Neural progenitor cell (in vitro differentiated cells): Measurements from ENCODE around the gene CAMK2D. TPM values are rescaled to one million over a fixed set of nuclear protein-coding genes. Genes with fewer than 3 reads are reported as not detected.

Experiments
- DNase-seq: peaks from one replicate; pipeline ENCODE4 v3.0.0-alpha.2; 2016; ENCODE audit warnings: low spot score
- H2AFZ ChIP-seq: fragments of 200-600 bp; sonication (generic); replicated peaks from 2 replicates; pipeline ENCODE4 v1.6.1; 2016; ENCODE audit warnings: antibody characterized with exemption
- H3F3A ChIP-seq: fragments of 200-600 bp; sonication (generic); 2 replicates; pipeline ENCODE4 v1.6.1; 2016; ENCODE audit warnings: antibody characterized with exemption, low read depth
- H3K27ac ChIP-seq: fragments of 200-600 bp; sonication (generic); 2 replicates; pipeline ENCODE4 v1.5.1; 2016; ENCODE audit warnings: mild to moderate bottlenecking
- H3K27me3 ChIP-seq: fragments of 200-600 bp; sonication (generic); 2 replicates; pipeline ENCODE4 v1.6.1; 2016; ENCODE audit warnings: mild to moderate bottlenecking, moderate library complexity
- H3K36me3 ChIP-seq: fragments of 200-600 bp; sonication (generic); 2 replicates; pipeline ENCODE4 v1.5.1; 2016
- H3K4me1 ChIP-seq: fragments of 200-600 bp; sonication (generic); 2 replicates; pipeline ENCODE4 v1.6.1; 2016; ENCODE audit warnings: mixed run types
- H3K4me2 ChIP-seq: fragments of 200-600 bp; sonication (generic); 2 replicates; pipeline ENCODE4 v1.6.1; 2016
- H3K4me3 ChIP-seq: fragments of 200-600 bp; sonication (generic); 2 replicates; pipeline ENCODE4 v1.5.1; 2016
- H3K79me2 ChIP-seq: fragments of 200-600 bp; sonication (generic); 2 replicates; pipeline ENCODE4 v1.6.1; 2016; ENCODE audit warnings: low read depth
- H3K9ac ChIP-seq: fragments of 200-600 bp; sonication (generic); 2 replicates; pipeline ENCODE4 v1.6.1; 2016
- H3K9me3 ChIP-seq: fragments of 200-600 bp; sonication (generic); 2 replicates; pipeline ENCODE4 v1.5.1; 2016; ENCODE audit warnings: low read depth
- H4K20me1 ChIP-seq: fragments of 200-600 bp; sonication (generic); 2 replicates; pipeline ENCODE4 v1.6.1; 2016; ENCODE audit warnings: low read depth
- H3K27ac Mint-ChIP-seq: 3 replicates; pipeline ENCODE4 v1.8.0; 2021; ENCODE audit warnings: mixed read lengths
- H3K27me3 Mint-ChIP-seq: 2 replicates; pipeline ENCODE4 v1.8.0; 2022; ENCODE audit warnings: low read depth, mild to moderate bottlenecking, inconsistent platforms, moderate library complexity, mixed read lengths; ENCODE audit not compliant: insufficient read depth
- H3K36me3 Mint-ChIP-seq: 3 replicates; pipeline ENCODE4 v1.8.0; 2021; ENCODE audit warnings: mixed read lengths
- H3K4me1 Mint-ChIP-seq: 3 replicates; pipeline ENCODE4 v1.8.0; 2021; ENCODE audit warnings: mixed read lengths
- H3K4me3 Mint-ChIP-seq: 3 replicates; pipeline ENCODE4 v1.8.0; 2021; ENCODE audit warnings: mild to moderate bottlenecking, moderate library complexity, mixed read lengths
- H3K9me3 Mint-ChIP-seq: 3 replicates; pipeline ENCODE4 v1.8.0; 2020; ENCODE audit warnings: mixed read lengths
- CTCF ChIP-seq: fragments of 200-600 bp; sonication (generic); IDR thresholded peaks from 2 replicates; pipeline ENCODE4 v1.5.1; 2017; ENCODE audit warnings: antibody characterized with exemption, mild to moderate bottlenecking
- EZH2 ChIP-seq: fragments of 200-600 bp; sonication (generic); IDR thresholded peaks from 2 replicates; pipeline ENCODE4 v1.6.1; 2017; ENCODE audit warnings: antibody characterized with exemption, mild to moderate bottlenecking, moderate library complexity
- EZH2phosphoT487 ChIP-seq: fragments of 200-600 bp; sonication (generic); IDR thresholded peaks from 2 replicates; pipeline ENCODE4 v1.6.1; 2017; ENCODE audit warnings: antibody characterized with exemption
- total RNA-seq: library from RNA; depleted of rRNA; stranded (reverse); fragments of >200 nt; gene quantifications from 2 replicates; pipeline ENCODE4 v1.2.3, GENCODE V29; 2015; ENCODE audit warnings: low replicate concordance

CAMK2D gene
- total RNA-seq, 1 donor from 2014 or later = 33.2 TPM

GRCh38 chr4:113555868-113556267 lies 205.7 kb downstream of the CAMK2D start:
- Histone ChIP-seq H3K4me2 (no peak overlapping the region), H3K4me3 (no peak overlapping the region), H3K36me3 (no peaks in the 10 kb centered on the region), H2AFZ (no peak overlapping the region), H3K27me3 (no peaks in the 10 kb centered on the region), H3K79me2 (no peaks in the 10 kb centered on the region), H3K9me3 (no peaks in the 10 kb centered on the region), H3K4me1 (peaks cover 6% of the 10 kb centered on the region), H4K20me1 (no peaks in the 10 kb centered on the region), H3K9ac (no peak overlapping the region), H3F3A (no peaks in the 10 kb centered on the region), H3K27ac (no peak overlapping the region)
- peaks cover under 1% of the 10 kb centered on the region for H3K4me1 Mint-ChIP-seq
- H3K4me3 Mint-ChIP-seq = no peak overlapping the region
- no peak overlapping the region for H3K27ac Mint-ChIP-seq
- no peaks in the 10 kb centered on the region for H3K27me3 Mint-ChIP-seq
- H3K9me3 Mint-ChIP-seq = no peaks in the 10 kb centered on the region
- TF ChIP-seq EZH2 = no peak
- no peak for DNase-seq
- H3K36me3 Mint-ChIP-seq = no peaks in the 10 kb centered on the region

DNA sequence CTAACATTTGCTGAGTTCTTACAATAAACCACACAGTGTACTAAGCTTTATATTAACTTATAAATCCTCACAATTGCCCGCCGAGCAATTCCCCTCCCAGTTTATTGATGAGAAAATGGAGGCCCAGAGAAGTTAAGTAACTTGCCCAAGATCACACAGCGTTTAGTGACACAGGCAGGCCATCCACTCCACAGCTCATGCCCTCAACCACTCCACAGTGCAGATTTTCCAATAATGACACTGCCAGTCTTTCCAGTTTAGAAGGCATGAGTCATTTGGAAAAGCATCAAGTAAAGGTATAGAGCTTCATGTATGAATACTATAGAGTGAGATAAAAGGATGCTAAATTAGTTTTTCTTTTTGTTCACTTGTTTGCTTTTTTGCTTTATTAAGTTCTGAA lies 208.5 kb downstream of the CAMK2D start:
- Mint-ChIP-seq H3K36me3 (no peaks in the 10 kb centered on the region), H3K27me3 (no peaks in the 10 kb centered on the region), H3K9me3 (no peaks in the 10 kb centered on the region), H3K4me3 (no peak overlapping the region), H3K27ac (no peak overlapping the region), H3K4me1 (peaks cover 4% of the 10 kb centered on the region)
- no peaks in the 10 kb centered on the region for H4K20me1 ChIP-seq
- no peak overlapping the region for H3K9ac ChIP-seq
- H3K9me3 ChIP-seq = no peaks in the 10 kb centered on the region
- no peak overlapping the region for H2AFZ ChIP-seq
- TF ChIP-seq EZH2 (no peak), CTCF (no peak)
- H3F3A ChIP-seq = no peaks in the 10 kb centered on the region
- no peak overlapping the region for H3K27ac ChIP-seq
- H3K36me3 ChIP-seq = no peaks in the 10 kb centered on the region
- no peaks in the 10 kb centered on the region for H3K4me1 ChIP-seq
- H3K4me2 ChIP-seq = no peak overlapping the region
- no peaks in the 10 kb centered on the region for H3K27me3 ChIP-seq
- H3K79me2 ChIP-seq = no peaks in the 10 kb centered on the region
- no peak overlapping the region for H3K4me3 ChIP-seq
- no peak for DNase-seq

DNA sequence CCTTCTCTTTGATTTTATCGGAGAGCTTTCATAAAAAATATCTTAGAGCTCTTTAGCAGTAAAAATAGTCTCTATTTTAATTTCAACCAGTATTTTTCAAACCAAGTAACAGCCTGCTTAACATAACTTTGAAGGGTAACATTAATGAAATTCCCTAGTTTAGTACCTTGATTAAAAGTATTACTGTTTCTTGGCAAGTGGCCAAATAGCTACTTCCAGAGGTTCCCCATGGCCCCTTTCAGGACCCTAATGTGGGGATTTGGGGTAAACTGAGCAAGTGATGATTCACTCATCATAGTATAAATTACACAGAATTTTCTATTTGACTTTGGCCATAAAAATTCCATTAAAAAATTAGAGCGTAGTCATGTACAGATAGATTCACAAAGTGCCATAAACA lies 211.0 kb downstream of the CAMK2D start:
- Mint-ChIP-seq H3K4me3 (no peak overlapping the region), H3K36me3 (peaks cover 2% of the 10 kb centered on the region), H3K27me3 (no peaks in the 10 kb centered on the region), H3K4me1 (peaks cover 4% of the 10 kb centered on the region), H3K27ac (no peak overlapping the region), H3K9me3 (no peaks in the 10 kb centered on the region)
- H3K4me2 ChIP-seq = no peak overlapping the region
- H3K27ac ChIP-seq = no peak overlapping the region
- TF ChIP-seq EZH2phosphoT487 = no peak
- no peak for TF ChIP-seq EZH2
- no peak for TF ChIP-seq CTCF
- H3K27me3 ChIP-seq = no peaks in the 10 kb centered on the region
- H2AFZ ChIP-seq = no peak overlapping the region
- H3K9me3 ChIP-seq = no peaks in the 10 kb centered on the region
- H3F3A ChIP-seq = no peaks in the 10 kb centered on the region
- DNase-seq = no peak
- no peak overlapping the region for H3K4me3 ChIP-seq
- H3K36me3 ChIP-seq = no peaks in the 10 kb centered on the region
- H3K9ac ChIP-seq = no peak overlapping the region
- H4K20me1 ChIP-seq = no peaks in the 10 kb centered on the region
- H3K4me1 ChIP-seq = no peaks in the 10 kb centered on the region
- no peaks in the 10 kb centered on the region for H3K79me2 ChIP-seq

- no peaks in the 10 kb centered on the region for H3K36me3 ChIP-seq
- no peak overlapping the region for H2AFZ ChIP-seq
- H3K27me3 ChIP-seq = no peaks in the 10 kb centered on the region
- no peaks in the 10 kb centered on the region for H3K9me3 Mint-ChIP-seq
- H3K27ac Mint-ChIP-seq = no peak overlapping the region
- H3K4me3 ChIP-seq = no peak overlapping the region
- no peaks in the 10 kb centered on the region for H3K27me3 Mint-ChIP-seq
- H3K4me1 ChIP-seq = no peaks in the 10 kb centered on the region
- H3K4me2 ChIP-seq = no peak overlapping the region
- no peak for DNase-seq
- H3K27ac ChIP-seq = no peak overlapping the region
- no peaks in the 10 kb centered on the region for H3K79me2 ChIP-seq
- H3K4me1 Mint-ChIP-seq = peaks cover 4% of the 10 kb centered on the region
- no peaks in the 10 kb centered on the region for H3K9me3 ChIP-seq
- H3K4me3 Mint-ChIP-seq = no peak overlapping the region
- peaks cover 5% of the 10 kb centered on the region for H3K36me3 Mint-ChIP-seq
- no peak overlapping the region for H3K9ac ChIP-seq
- H4K20me1 ChIP-seq = no peaks in the 10 kb centered on the region
- TF ChIP-seq CTCF (no peak), EZH2phosphoT487 (no peak), EZH2 (no peak)
- H3F3A ChIP-seq = no peaks in the 10 kb centered on the region
Observed at GRCh38 chr4:113548303-113548702, 213.2 kb downstream of the CAMK2D start.
